Superior temporal gyrus (tissue), 1 donor: Measurements from ENCODE around the gene SEC24A.
"Not testable (repeated sequence)": the region's sequence is repeated elsewhere in the genome, so short reads cannot be mapped to it uniquely, and the experiment has no call there.

Experiments used
- DNase-seq: peaks from one replicate; pipeline ENCODE4 v3.0.0-alpha.2; 2016; ENCODE audit errors: extremely low spot score

Gene SEC24A

DNA sequence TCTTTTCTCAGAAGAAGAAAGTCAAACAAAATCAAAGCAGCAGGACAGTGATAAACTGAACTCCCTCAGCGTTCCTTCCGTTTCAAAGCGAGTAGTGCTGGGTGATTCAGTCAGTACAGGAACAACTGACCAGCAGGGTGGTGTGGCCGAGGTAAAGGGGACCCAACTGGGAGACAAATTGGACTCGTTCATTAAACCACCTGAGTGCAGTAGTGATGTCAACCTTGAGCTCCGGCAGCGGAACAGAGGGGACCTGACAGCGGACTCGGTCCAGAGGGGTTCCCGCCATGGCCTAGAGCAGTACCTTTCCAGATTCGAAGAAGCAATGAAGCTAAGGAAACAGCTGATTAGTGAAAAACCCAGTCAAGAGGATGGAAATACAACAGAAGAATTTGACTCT, 92.5 kb downstream of the SEC24A start:
- DNase-seq = no peak

DNA sequence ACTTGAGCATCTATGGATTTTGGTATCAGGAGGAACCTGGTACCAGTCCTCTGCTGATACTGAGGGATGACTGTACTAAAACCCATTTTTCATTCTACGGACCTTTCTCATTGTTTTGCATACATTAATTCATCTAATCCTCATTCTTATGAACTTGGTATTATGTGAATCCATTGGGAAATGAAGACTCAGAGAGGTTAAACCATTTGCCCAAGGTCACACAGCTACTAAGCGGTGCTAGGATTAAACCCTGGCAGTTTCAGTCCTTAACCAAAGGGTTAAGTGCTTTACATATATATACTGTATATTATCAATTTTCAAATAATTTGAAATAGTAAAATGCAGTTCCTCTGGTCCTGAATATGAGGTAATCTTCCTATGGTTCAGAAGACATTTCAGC, 93.5 kb downstream of the SEC24A start:
- DNase-seq = no peak

DNA sequence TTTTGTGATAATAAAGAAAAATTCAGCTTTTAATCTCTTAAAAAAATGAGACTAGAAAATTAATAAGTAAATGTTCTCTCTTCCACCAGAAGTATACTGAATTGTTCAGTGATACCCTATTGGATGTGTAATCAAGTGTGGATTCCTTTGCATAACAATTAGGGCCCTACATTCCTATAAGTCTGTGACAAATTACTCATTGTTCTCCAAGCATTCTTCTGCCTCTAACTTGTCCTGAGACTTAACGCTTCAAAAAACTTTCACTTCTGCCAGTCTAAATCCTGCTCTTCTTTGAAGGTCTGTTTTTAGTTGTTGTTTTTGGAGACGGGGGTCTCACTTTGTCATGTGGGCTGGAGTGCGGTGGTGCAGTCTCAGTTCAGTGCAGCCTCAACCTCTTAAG, 100.8 kb downstream of the SEC24A start:
- no peak for DNase-seq

DNA sequence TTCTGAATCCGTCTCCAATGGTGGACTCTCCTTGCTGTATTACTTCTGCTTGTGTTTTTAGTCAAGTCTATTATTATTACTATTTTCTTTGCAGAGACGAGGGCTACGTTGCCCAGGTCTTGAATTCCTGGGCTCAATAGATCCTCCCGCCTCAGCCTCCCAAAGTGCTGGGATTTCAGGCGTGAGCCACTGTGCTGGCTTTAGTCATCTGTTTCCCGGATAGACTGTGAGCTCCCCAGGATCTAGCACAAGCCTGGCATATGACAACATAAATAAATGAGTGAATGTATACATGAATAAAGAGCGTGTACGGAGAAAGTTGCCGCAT, 109.6 kb downstream of the SEC24A start:
- no peak for DNase-seq

DNA sequence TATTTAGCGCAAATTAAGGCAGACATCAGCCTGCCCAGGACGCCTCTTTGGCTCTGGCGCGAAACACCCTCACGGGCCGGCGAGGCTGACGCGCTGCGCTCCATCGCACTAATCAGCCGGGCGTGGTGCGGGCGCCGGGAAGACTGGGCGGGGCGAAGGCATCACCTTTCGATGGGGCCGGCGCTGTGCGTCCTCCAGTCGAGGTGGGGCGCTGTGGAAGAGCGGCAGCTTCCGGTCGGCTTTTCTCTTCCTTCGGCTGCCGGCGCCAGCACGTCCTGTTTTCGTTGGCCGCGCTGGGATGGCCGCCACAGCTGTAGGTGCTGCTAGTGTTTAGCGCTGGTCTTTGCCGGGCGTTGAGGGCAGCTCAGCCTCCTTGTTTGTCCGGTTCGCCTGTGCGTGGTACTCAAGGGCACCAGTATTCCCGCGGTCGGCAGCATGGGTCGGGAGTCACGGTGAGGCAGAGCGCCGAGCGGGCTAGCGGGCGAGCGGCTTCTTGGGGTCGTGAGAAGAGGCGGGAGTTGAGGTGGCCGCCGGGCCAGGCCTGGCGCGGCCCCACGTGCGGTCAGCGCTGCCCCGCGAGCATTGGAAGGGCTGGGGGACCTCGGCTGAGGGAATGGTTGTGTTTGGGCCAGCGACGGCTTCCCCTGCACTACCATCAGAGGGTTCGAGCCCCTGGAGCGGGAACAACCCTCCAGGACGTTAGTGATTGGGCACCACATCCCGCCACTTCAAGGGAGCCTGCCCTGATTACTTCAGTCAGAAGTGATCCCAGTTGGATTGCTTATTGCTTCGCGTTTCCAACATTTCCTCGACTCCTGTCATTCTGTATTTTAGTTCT, 110.1 kb downstream of the SEC24A start, which contains the start of gene DDX46:
DDX46 (plus strand) TSS at position 276 of the 838 bp plus-strand sequence; CDS start at position 436, 160 bp downstream.
- peak; percentile 93 for DNase-seq

DNA sequence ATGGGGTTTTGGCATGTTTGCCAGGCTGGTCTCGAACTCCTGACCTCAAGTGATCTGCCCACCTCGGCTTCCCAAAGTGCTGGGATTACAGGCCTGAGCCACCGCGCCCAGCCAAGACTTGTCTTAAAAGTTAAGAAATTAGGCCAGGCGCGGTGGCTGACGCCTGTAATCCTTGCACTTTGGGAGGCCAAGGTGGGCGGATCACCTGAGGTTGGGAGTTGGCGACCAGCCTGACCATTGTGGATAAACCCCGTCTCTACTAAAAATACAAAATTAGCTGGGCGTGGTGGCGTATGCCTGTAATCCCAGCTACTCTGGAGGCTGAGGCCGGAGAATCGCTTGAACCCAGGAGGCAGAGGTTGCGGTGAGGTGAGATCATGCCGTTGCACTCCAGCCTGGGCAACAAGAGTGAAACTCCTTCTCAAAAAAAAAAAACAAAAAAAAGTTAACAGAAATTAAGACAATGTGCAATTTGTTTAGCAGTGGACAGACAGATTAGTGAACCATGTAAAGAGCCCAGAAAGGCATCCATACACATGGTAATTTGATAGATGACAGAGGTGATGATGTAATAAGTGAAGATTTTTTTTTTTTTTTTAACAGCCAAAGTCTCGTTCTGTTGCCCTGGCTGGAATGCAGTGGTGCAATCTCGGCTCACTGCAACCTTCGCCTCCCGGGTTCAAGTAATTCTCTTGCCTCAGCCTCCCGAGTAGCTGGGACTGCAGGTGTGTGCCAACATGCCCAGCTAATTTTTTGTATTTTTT, 119.1 kb downstream of the SEC24A start:
- not testable (repeated sequence) for DNase-seq

DNA sequence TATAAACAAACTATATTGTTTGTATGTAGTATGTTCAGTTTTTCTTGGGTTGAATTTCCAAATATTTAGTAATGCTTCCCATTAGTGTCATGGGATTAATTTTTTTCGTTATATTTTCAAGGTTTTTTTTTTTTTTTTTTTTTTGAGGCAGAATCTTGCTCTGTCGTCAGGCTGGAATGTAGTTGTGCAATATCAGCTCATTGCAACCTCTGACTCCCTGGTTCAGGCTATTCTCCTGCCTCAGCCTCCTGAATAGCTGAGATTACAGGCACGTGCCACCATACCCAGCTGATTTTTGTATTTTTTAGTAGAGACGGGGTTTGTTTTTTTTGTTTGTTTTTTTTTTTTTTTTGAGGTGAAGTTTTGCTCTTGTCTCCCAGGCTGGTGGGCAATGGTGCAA, 120.6 kb downstream of the SEC24A start:
- no peak for DNase-seq

DNA sequence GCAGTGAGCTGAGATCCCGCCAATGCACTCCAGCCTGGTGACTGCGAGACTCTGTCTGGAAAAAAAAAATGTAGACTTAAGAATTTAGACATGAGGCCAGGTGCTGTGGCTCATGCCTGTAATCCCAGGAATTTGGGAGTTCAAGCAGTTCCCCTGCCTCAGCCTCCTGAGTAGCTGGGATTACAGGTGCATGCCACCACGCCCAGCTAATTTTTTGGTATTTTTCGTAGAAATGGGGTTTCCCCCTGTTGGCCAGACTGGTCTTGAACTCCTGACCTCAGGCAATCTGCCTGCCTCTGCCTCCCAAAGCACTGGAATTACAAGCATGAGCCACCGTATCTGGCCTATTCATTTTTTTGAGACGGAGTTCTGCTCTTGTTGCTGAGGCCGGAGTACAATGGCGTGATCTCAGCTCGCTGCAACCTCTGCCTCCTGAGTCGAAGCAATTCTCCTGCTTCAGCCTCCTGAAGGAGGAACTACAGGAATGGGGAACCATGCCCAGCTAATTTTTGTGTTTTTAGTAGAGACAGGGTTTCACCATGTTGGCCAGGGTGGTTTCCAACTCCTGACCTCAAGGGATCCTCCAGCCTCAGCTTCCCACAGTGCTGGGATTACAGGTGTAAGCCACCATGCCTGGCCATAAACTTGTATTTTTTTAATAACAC, 124.0 kb downstream of the SEC24A start:
- no peak for DNase-seq

DNA sequence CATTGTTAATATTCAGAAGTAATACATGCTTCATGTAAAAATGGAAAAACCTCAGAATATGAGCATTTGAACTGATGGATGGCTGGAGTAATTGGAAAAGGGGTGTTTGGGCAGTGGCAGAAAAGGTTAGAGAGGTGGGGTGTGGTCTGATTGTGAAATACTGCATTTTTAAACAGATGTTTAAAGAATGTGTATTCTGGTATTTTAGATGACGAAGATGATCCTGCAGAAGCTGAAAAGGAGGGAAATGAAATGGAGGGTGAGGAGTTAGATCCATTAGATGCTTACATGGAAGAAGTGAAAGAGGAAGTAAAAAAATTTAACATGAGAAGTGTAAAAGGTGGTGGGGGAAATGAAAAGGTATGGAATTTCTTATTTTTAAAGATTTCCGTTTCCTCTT, 128.8 kb downstream of the SEC24A start:
- DNase-seq = no peak
